ENCODE measurements around the gene TESK2. TPM values are rescaled to one million over a fixed set of nuclear protein-coding genes. Genes with fewer than 3 reads are reported as not detected.

TESK2 gene
- polyA plus RNA-seq, 4 donors, result 5.5 to 22.1 (median 12.6) TPM

GRCh38 chr1:45304311-45305081, 186.5 kb downstream of the TESK2 start:
- DNase-seq (peak; percentile 42 to 47), FAIRE-seq (no peak)
- Histone ChIP-seq H3K36me3 (ENCODE audit: control insufficient read depth in 3 of 3, insufficient read depth in 2 of 3, low read depth in 1 of 3, low read length in 3 of 3) (no peaks in the 10 kb centered on the region), H3K4me3 (ENCODE audit: low read depth in 1 of 3, low read length in 3 of 3) (peak overlapping the region; percentile 67 to 86 (median 76)), H3K27ac (ENCODE audit: low read depth in 1 of 3, low read length in 2 of 3) (peak overlapping the region; percentile 81 to 98 (median 97)), H3K27me3 (ENCODE audit: control insufficient read depth in 3 of 3, insufficient read depth in 3 of 3, low read length in 3 of 3) (no peaks in the 10 kb centered on the region), H3K9me3 (ENCODE audit: control insufficient read depth in 2 of 2, insufficient read depth in 1 of 2, low read depth in 1 of 2, low read length in 1 of 2) (no peaks in the 10 kb centered on the region), H3K4me1 (ENCODE audit: control insufficient read depth in 3 of 3, insufficient read depth in 2 of 3, low read depth in 1 of 3, low read length in 2 of 3) (peaks cover 0 to 9% (median 5%) of the 10 kb centered on the region in 3 donors)
- 17 to 38% (median 24%) methylated on average over 15 of the region's 15 CpGs for WGBS, 3 donors

- Histone ChIP-seq H3K27me3 (ENCODE audit: control insufficient read depth in 3 of 3, insufficient read depth in 3 of 3, low read length in 3 of 3) (no peaks in the 10 kb centered on the region), H3K4me3 (ENCODE audit: low read depth in 1 of 3, low read length in 3 of 3) (peak overlapping the region; percentile 67 to 86 (median 76)), H3K27ac (ENCODE audit: low read depth in 1 of 3, low read length in 2 of 3) (peak overlapping the region; percentile 81 to 98 (median 97)), H3K9me3 (ENCODE audit: control insufficient read depth in 2 of 2, insufficient read depth in 1 of 2, low read depth in 1 of 2, low read length in 1 of 2) (no peaks in the 10 kb centered on the region), H3K4me1 (ENCODE audit: control insufficient read depth in 3 of 3, insufficient read depth in 2 of 3, low read depth in 1 of 3, low read length in 2 of 3) (peaks cover 0 to 9% (median 5%) of the 10 kb centered on the region in 3 donors), H3K36me3 (ENCODE audit: control insufficient read depth in 3 of 3, insufficient read depth in 2 of 3, low read depth in 1 of 3, low read length in 3 of 3) (no peaks in the 10 kb centered on the region)
- FAIRE-seq, result no peak
- WGBS, 3 donors, result 0 to 1% (median 1%) methylated on average over 49 to 68 of the region's 68 CpGs
- peak; percentile 98 for DNase-seq
Measured at GRCh38 chr1:45303520-45304310, 187.2 kb downstream of the TESK2 start.

GRCh38 chr1:45302505-45303150, 188.3 kb downstream of the TESK2 start:
- Histone ChIP-seq H3K4me1 (ENCODE audit: control insufficient read depth in 3 of 3, insufficient read depth in 2 of 3, low read depth in 1 of 3, low read length in 2 of 3) (peaks cover 0 to 16% (median 5%) of the 10 kb centered on the region in 3 donors), H3K27me3 (ENCODE audit: control insufficient read depth in 3 of 3, insufficient read depth in 3 of 3, low read length in 3 of 3) (no peaks in the 10 kb centered on the region), H3K27ac (ENCODE audit: low read depth in 1 of 3, low read length in 2 of 3) (peak overlapping the region in 1 of 3 donors; percentile 83), H3K9me3 (ENCODE audit: control insufficient read depth in 2 of 2, insufficient read depth in 1 of 2, low read depth in 1 of 2, low read length in 1 of 2) (no peaks in the 10 kb centered on the region), H3K4me3 (ENCODE audit: low read depth in 1 of 3, low read length in 3 of 3) (peak overlapping the region in 2 of 3 donors; percentile 56 to 86), H3K36me3 (ENCODE audit: control insufficient read depth in 3 of 3, insufficient read depth in 2 of 3, low read depth in 1 of 3, low read length in 3 of 3) (no peaks in the 10 kb centered on the region)
- DNase-seq, result no peak
- no peak for FAIRE-seq
- whole genome bisulfite sequencing, 3 donors, result 81 to 89% (median 87%) methylated on average over 16 of the region's 16 CpGs

- Histone ChIP-seq H3K9me3 (ENCODE audit: control insufficient read depth in 2 of 2, insufficient read depth in 1 of 2, low read depth in 1 of 2, low read length in 1 of 2) (no peaks in the 10 kb centered on the region), H3K4me1 (ENCODE audit: control insufficient read depth in 3 of 3, insufficient read depth in 2 of 3, low read depth in 1 of 3, low read length in 2 of 3) (peaks cover 0 to 20% (median 5%) of the 10 kb centered on the region in 3 donors), H3K36me3 (ENCODE audit: control insufficient read depth in 3 of 3, insufficient read depth in 2 of 3, low read depth in 1 of 3, low read length in 3 of 3) (no peaks in the 10 kb centered on the region), H3K27ac (ENCODE audit: low read depth in 1 of 3, low read length in 2 of 3) (no peak overlapping the region), H3K4me3 (ENCODE audit: low read depth in 1 of 3, low read length in 3 of 3) (no peak overlapping the region), H3K27me3 (ENCODE audit: control insufficient read depth in 3 of 3, insufficient read depth in 3 of 3, low read length in 3 of 3) (no peaks in the 10 kb centered on the region)
- 69 to 84% (median 82%) methylated on average over 2 of the region's 2 CpGs for WGBS, 3 donors
- DNase-seq (no peak), FAIRE-seq (no peak)
Measured at GRCh38 chr1:45300669-45300997, 190.3 kb downstream of the TESK2 start.

- H3K27ac ChIP-seq (ENCODE audit: low read depth in 1 of 3, low read length in 2 of 3), result no peak overlapping the region
- no peak for FAIRE-seq
- WGBS, 3 donors, result 10 to 15% (median 12%) methylated on average over 4 of the region's 4 CpGs
Measured at GRCh38 chr1:45299981-45300668, 190.8 kb downstream of the TESK2 start.

GRCh38 chr1:45299296-45299695, 191.7 kb downstream of the TESK2 start:
- H3K9me3 ChIP-seq (ENCODE audit: control insufficient read depth in 2 of 2, insufficient read depth in 1 of 2, low read depth in 1 of 2, low read length in 1 of 2), result no peaks in the 10 kb centered on the region
- FAIRE-seq (no peak), DNase-seq (no peak)
- H3K27ac ChIP-seq (ENCODE audit: low read depth in 1 of 3, low read length in 2 of 3), result no peak overlapping the region
- no peak overlapping the region for H3K4me3 ChIP-seq (ENCODE audit: low read depth in 1 of 3, low read length in 3 of 3)
- no peaks in the 10 kb centered on the region for H3K36me3 ChIP-seq (ENCODE audit: control insufficient read depth in 3 of 3, insufficient read depth in 2 of 3, low read depth in 1 of 3, low read length in 3 of 3)
- peaks cover 0 to 14% (median under 1%) of the 10 kb centered on the region in 3 donors for H3K4me1 ChIP-seq (ENCODE audit: control insufficient read depth in 3 of 3, insufficient read depth in 2 of 3, low read depth in 1 of 3, low read length in 2 of 3)
- no peaks in the 10 kb centered on the region for H3K27me3 ChIP-seq (ENCODE audit: control insufficient read depth in 3 of 3, insufficient read depth in 3 of 3, low read length in 3 of 3)
- 65 to 77% (median 70%) methylated on average over 1 of the region's 1 CpG for WGBS, 3 donors

More at GRCh38 chr1:45299981-45300668, 190.8 kb downstream of the TESK2 start:
- Histone ChIP-seq H3K27me3 (ENCODE audit: control insufficient read depth in 3 of 3, insufficient read depth in 3 of 3, low read length in 3 of 3) (no peaks in the 10 kb centered on the region), H3K9me3 (ENCODE audit: control insufficient read depth in 2 of 2, insufficient read depth in 1 of 2, low read depth in 1 of 2, low read length in 1 of 2) (no peaks in the 10 kb centered on the region), H3K4me3 (ENCODE audit: low read depth in 1 of 3, low read length in 3 of 3) (no peak overlapping the region), H3K36me3 (ENCODE audit: control insufficient read depth in 3 of 3, insufficient read depth in 2 of 3, low read depth in 1 of 3, low read length in 3 of 3) (no peaks in the 10 kb centered on the region), H3K4me1 (ENCODE audit: control insufficient read depth in 3 of 3, insufficient read depth in 2 of 3, low read depth in 1 of 3, low read length in 2 of 3) (peaks cover 0 to 20% (median 5%) of the 10 kb centered on the region in 3 donors)
- DNase-seq, result peak; percentile 71 to 75

- DNase-seq (peak; percentile 11 to 39), FAIRE-seq (no peak)
- Histone ChIP-seq H3K27me3 (ENCODE audit: control insufficient read depth in 3 of 3, insufficient read depth in 3 of 3, low read length in 3 of 3) (no peaks in the 10 kb centered on the region), H3K27ac (ENCODE audit: low read depth in 1 of 3, low read length in 2 of 3) (no peak overlapping the region), H3K4me1 (ENCODE audit: control insufficient read depth in 3 of 3, insufficient read depth in 2 of 3, low read depth in 1 of 3, low read length in 2 of 3) (peaks cover 0 to 11% (median 0%) of the 10 kb centered on the region in 3 donors), H3K9me3 (ENCODE audit: control insufficient read depth in 2 of 2, insufficient read depth in 1 of 2, low read depth in 1 of 2, low read length in 1 of 2) (no peaks in the 10 kb centered on the region), H3K36me3 (ENCODE audit: control insufficient read depth in 3 of 3, insufficient read depth in 2 of 3, low read depth in 1 of 3, low read length in 3 of 3) (no peaks in the 10 kb centered on the region), H3K4me3 (ENCODE audit: low read depth in 1 of 3, low read length in 3 of 3) (no peak overlapping the region)
- WGBS, 3 donors, result 75 to 80% (median 77%) methylated on average over 8 of the region's 8 CpGs
Measured at GRCh38 chr1:45297666-45298356, 193.2 kb downstream of the TESK2 start.
